Thoracic aorta (tissue), 2 donors: Measurements from ENCODE around the gene NMT1. TPM values are rescaled to one million over a fixed set of nuclear protein-coding genes. Genes with fewer than 3 reads are reported as not detected.
A peak's percentile ranks its signal among the peaks of the same experiment; 100 is the strongest.

Source experiments
- ATAC-seq: fragments of 150-250 bp; one replicate; pipeline ENCODE4 v1.8.0; 2017; ENCODE audit warnings: low read depth; ENCODE audit not compliant: insufficient number of reproducible peaks, low FRiP score
- DNase-seq: peaks from one replicate; pipeline ENCODE4 v3.0.0-alpha.2; 2020; ENCODE audit warnings: low spot score
- H3K27ac ChIP-seq, 2 donors: fragments of 200-600 bp; sonication (generic); 1 replicate in 1 of 2; 2 replicates in 1 of 2; pipeline ENCODE4 v1.5.1; 2016; ENCODE audit warnings: mild to moderate bottlenecking in 2 of 2, moderate library complexity in 2 of 2
- H3K27me3 ChIP-seq: fragments of 200-600 bp; sonication (generic); replicated peaks from 2 replicates; pipeline ENCODE4 v1.6.0; 2016; ENCODE audit warnings: mild to moderate bottlenecking; ENCODE audit not compliant: insufficient read depth
- H3K36me3 ChIP-seq: fragments of 200-600 bp; sonication (generic); one replicate; pipeline ENCODE4 v1.5.1; 2016
- H3K4me1 ChIP-seq, 2 donors: fragments of 200-600 bp; sonication (generic); 1 replicate in 1 of 2; 2 replicates in 1 of 2; pipeline versions ENCODE4 v1.5.1 to v1.6.0; 2016; ENCODE audit warnings: low read depth in 2 of 2, mild to moderate bottlenecking in 1 of 2; ENCODE audit not compliant: control insufficient read depth in 1 of 2
- H3K4me3 ChIP-seq: fragments of 200-600 bp; sonication (generic); 2 replicates; pipeline ENCODE4 v1.5.1; 2016; ENCODE audit warnings: mild to moderate bottlenecking
- H3K9me3 ChIP-seq: fragments of 200-600 bp; sonication (generic); 2 replicates; pipeline ENCODE4 v1.5.1; 2016
- CTCF ChIP-seq: fragments of 200-600 bp; sonication (generic); IDR thresholded peaks from one replicate; pipeline ENCODE4 v1.5.1; 2019; ENCODE audit warnings: antibody characterized with exemption
- total RNA-seq, 2 donors: library from RNA; depleted of rRNA; stranded (reverse); fragments of >200 nt; gene quantifications; one replicate each; pipeline versions ENCODE4 v1.1.0 to v1.2.3, GENCODE V29; 2016

NMT1 gene
- total RNA-seq, 2 donors from 2014 or later = 53.1 to 64.8 TPM

- Histone ChIP-seq H3K4me1 (peaks cover 44 to 80% of the 10 kb centered on the region in 2 donors), H3K27me3 (no peaks in the 10 kb centered on the region), H3K9me3 (no peaks in the 10 kb centered on the region), H3K27ac (peak overlapping the region; percentile 97 to 98), H3K36me3 (peaks cover 63% of the 10 kb centered on the region), H3K4me3 (no peak overlapping the region)
- ATAC-seq (no peak), DNase-seq (no peak)
- no peak for TF ChIP-seq CTCF
Observed at GRCh38 chr17:45096926-45097325, 35.8 kb downstream of the NMT1 start.

GRCh38 chr17:45098081-45098868 lies 37.2 kb downstream of the NMT1 start:
- H3K27me3 ChIP-seq = no peaks in the 10 kb centered on the region
- no peak for ATAC-seq
- no peak for DNase-seq
- peak overlapping the region; percentile 97 to 98 for H3K27ac ChIP-seq
- H3K36me3 ChIP-seq = peaks cover 68% of the 10 kb centered on the region
- no peaks in the 10 kb centered on the region for H3K9me3 ChIP-seq
- no peak for TF ChIP-seq CTCF
- H3K4me3 ChIP-seq = no peak overlapping the region
- peaks cover 45 to 79% of the 10 kb centered on the region in 2 donors for H3K4me1 ChIP-seq

GRCh38 chr17:45098869-45099616 lies 37.9 kb downstream of the NMT1 start:
- ATAC-seq (peak; percentile 46), DNase-seq (peak; percentile 84)
- TF ChIP-seq CTCF = peak; percentile 93
- Histone ChIP-seq H3K36me3 (peaks cover 74% of the 10 kb centered on the region), H3K27ac (peak overlapping the region; percentile 97 to 98), H3K4me3 (no peak overlapping the region), H3K27me3 (no peaks in the 10 kb centered on the region), H3K9me3 (no peaks in the 10 kb centered on the region), H3K4me1 (peaks cover 39 to 79% of the 10 kb centered on the region in 2 donors)

GRCh38 chr17:45101546-45101882 lies 40.4 kb downstream of the NMT1 start:
- H3K27me3 ChIP-seq = no peaks in the 10 kb centered on the region
- H3K4me1 ChIP-seq = peaks cover 26 to 60% of the 10 kb centered on the region in 2 donors
- no peak for DNase-seq
- H3K27ac ChIP-seq = peak overlapping the region; percentile 58 to 72
- H3K36me3 ChIP-seq = peaks cover 74% of the 10 kb centered on the region
- ATAC-seq = no peak
- no peaks in the 10 kb centered on the region for H3K9me3 ChIP-seq
- no peak for TF ChIP-seq CTCF
- H3K4me3 ChIP-seq = no peak overlapping the region
